ENCODE measurements around the gene OR10W1.

DNA sequence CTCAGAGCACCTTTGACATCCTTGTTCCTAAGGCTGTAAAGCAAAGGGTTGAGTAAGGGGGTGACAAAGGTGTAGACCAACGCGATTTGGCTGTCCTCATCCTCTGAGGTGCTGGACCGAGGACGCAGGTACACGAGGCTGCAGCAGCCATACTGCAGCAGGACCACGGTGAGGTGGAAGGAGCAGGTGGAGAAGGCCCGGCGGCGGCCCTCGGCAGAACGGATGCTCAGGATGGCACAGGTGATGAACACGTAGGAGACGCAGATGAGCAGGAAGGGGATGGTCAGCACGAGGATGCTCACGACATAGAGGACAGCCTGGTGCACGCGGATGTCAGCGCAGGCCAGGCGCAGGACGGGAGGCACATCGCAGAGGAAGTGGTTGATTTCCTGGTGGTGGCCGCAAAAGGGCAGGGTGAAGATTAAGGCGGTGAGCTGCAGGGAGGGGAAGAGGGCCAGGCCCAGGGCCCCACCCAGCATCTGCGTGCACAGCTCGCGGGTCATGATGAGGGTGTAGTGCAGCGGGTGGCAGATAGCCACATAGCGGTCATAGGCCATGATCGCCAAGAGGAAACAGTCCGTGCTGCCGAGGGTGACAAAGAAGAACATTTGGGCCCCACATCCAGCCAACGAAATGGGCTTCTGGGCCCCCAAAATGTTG lies 40.0 kb downstream of the OR10W1 start:
- TF ChIP-seq, protein P1, sequence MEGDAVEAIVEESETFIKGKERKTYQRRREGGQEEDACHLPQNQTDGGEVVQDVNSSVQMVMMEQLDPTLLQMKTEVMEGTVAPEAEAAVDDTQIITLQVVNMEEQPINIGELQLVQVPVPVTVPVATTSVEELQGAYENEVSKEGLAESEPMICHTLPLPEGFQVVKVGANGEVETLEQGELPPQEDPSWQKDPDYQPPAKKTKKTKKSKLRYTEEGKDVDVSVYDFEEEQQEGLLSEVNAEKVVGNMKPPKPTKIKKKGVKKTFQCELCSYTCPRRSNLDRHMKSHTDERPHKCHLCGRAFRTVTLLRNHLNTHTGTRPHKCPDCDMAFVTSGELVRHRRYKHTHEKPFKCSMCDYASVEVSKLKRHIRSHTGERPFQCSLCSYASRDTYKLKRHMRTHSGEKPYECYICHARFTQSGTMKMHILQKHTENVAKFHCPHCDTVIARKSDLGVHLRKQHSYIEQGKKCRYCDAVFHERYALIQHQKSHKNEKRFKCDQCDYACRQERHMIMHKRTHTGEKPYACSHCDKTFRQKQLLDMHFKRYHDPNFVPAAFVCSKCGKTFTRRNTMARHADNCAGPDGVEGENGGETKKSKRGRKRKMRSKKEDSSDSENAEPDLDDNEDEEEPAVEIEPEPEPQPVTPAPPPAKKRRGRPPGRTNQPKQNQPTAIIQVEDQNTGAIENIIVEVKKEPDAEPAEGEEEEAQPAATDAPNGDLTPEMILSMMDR (IDR thresholded peaks at IDR 0.05; ENCODE audit: low read depth, low read length, poor library complexity, severe bottlenecking): no peak
- no peak for TF ChIP-seq EZH2phosphoT487 (IDR thresholded peaks at IDR 0.05; ENCODE audit: borderline replicate concordance, low read length)
